ENCODE results near the gene RAB5A. TPM values are rescaled to one million over a fixed set of nuclear protein-coding genes. Genes with fewer than 3 reads are reported as not detected.
"Not testable (repeated sequence)": the region's sequence is repeated elsewhere in the genome, so short reads cannot be mapped to it uniquely, and the experiment has no call there.

The RAB5A gene
- total RNA-seq, 8 experiments from 2014 or later = 39.6 to 87.3 (median 55.5) TPM

GRCh38 chr3:19959505-19959904 lies 12.6 kb downstream of the RAB5A start:
- Histone ChIP-seq H3K27ac (no peak overlapping the region), H3K4me1 (replicated peaks in 1 of 2) (no peaks in the 10 kb centered on the region), H3K4me3 (no peak overlapping the region)
- 63 to 100% (median 96%) methylated on average over 1 to 4 of the region's 4 CpGs; no CpG with 5 or more reads in 2 of the 10 experiments for WGBS, 10 experiments
- no peak for ATAC-seq (replicated peaks in 6 of 8)
- in situ Hi-C loops (cut with MboI; ENCODE audit: low pct_unique_long_range_greater_than_20kb in 2 of 9, low sequenced_read_pairs in 9 of 9, unreplicated experiment in 9 of 9) = no loop called here

- no peak overlapping the region for H3K4me3 ChIP-seq
- ATAC-seq (replicated peaks in 6 of 8) = no peak
- no peak overlapping the region for H3K27ac ChIP-seq
- 68 to 100% (median 88%) methylated on average over 1 to 4 of the region's 4 CpGs for WGBS, 10 experiments
- no peaks in the 10 kb centered on the region for H3K4me1 ChIP-seq (replicated peaks in 1 of 2)
- in situ Hi-C loops (cut with MboI; ENCODE audit: low pct_unique_long_range_greater_than_20kb in 2 of 9, low sequenced_read_pairs in 9 of 9, unreplicated experiment in 9 of 9) = no loop called here
These were observed 13.8 kb downstream of the RAB5A start for GRCh38 chr3:19960696-19961095.

GRCh38 chr3:19961960-19962359 lies 15.1 kb downstream of the RAB5A start:
- no peak overlapping the region for H3K27ac ChIP-seq
- H3K4me1 ChIP-seq (replicated peaks in 1 of 2) = no peaks in the 10 kb centered on the region
- 89 to 100% (median 100%) methylated on average over 1 to 4 of the region's 4 CpGs; no CpG with 5 or more reads in 4 of the 10 experiments for WGBS, 10 experiments
- no peak for ATAC-seq (replicated peaks in 6 of 8)
- in situ Hi-C loops (cut with MboI; ENCODE audit: low pct_unique_long_range_greater_than_20kb in 2 of 9, low sequenced_read_pairs in 9 of 9, unreplicated experiment in 9 of 9) = no loop called here
- H3K4me3 ChIP-seq = no peak overlapping the region

- Histone ChIP-seq H3K27ac (no peak overlapping the region), H3K4me3 (no peak overlapping the region), H3K4me1 (replicated peaks in 1 of 2) (no peaks in the 10 kb centered on the region)
- no peak for ATAC-seq (replicated peaks in 6 of 8)
- in situ Hi-C loops (cut with MboI; ENCODE audit: low pct_unique_long_range_greater_than_20kb in 2 of 9, low sequenced_read_pairs in 9 of 9, unreplicated experiment in 9 of 9) = no loop called here
- 78 to 100% (median 89%) methylated on average over 2 to 6 of the region's 6 CpGs; no CpG with 5 or more reads in 2 of the 10 experiments for WGBS, 10 experiments
These were observed 20.3 kb downstream of the RAB5A start for GRCh38 chr3:19967208-19967607.

GRCh38 chr3:19967812-19968211 lies 20.9 kb downstream of the RAB5A start:
- Histone ChIP-seq H3K4me1 (replicated peaks in 1 of 2) (no peaks in the 10 kb centered on the region), H3K4me3 (no peak overlapping the region), H3K27ac (no peak overlapping the region)
- ATAC-seq (replicated peaks in 6 of 8) = no peak
- in situ Hi-C loops (cut with MboI; ENCODE audit: low pct_unique_long_range_greater_than_20kb in 2 of 9, low sequenced_read_pairs in 9 of 9, unreplicated experiment in 9 of 9) = no loop called here
- WGBS, 10 experiments = 88 to 100% (median 95%) methylated on average over 1 to 4 of the region's 4 CpGs

- H3K27ac ChIP-seq = no peak overlapping the region
- ATAC-seq (replicated peaks in 6 of 8) = no peak
- in situ Hi-C loops (cut with MboI; ENCODE audit: low pct_unique_long_range_greater_than_20kb in 2 of 9, low sequenced_read_pairs in 9 of 9, unreplicated experiment in 9 of 9) = no loop called here
- H3K4me3 ChIP-seq = no peak overlapping the region
- WGBS, 10 experiments = 71 to 100% (median 93%) methylated on average over 1 to 8 of the region's 8 CpGs; no CpG with 5 or more reads in 1 of the 10 experiments
- no peaks in the 10 kb centered on the region for H3K4me1 ChIP-seq (replicated peaks in 1 of 2)
These were observed 23.4 kb downstream of the RAB5A start for GRCh38 chr3:19970327-19970726.

- in situ Hi-C loops (cut with MboI; ENCODE audit: low pct_unique_long_range_greater_than_20kb in 2 of 9, low sequenced_read_pairs in 9 of 9, unreplicated experiment in 9 of 9) = no loop called here
- ATAC-seq (replicated peaks in 6 of 8) = peak in 3 of 8 experiments; percentile 32 to 77 (median 56)
These were observed 25.2 kb downstream of the RAB5A start for GRCh38 chr3:19972054-19972453.

GRCh38 chr3:19988904-19989303 lies 42.0 kb downstream of the RAB5A start:
- H3K4me3 ChIP-seq; H3K27ac ChIP-seq; H3K4me1 ChIP-seq (replicated peaks in 1 of 2); in situ Hi-C loops (cut with MboI; ENCODE audit: low pct_unique_long_range_greater_than_20kb in 2 of 9, low sequenced_read_pairs in 9 of 9, unreplicated experiment in 9 of 9): not testable (repeated sequence)
- peak in 1 of 8 experiments; percentile 9 for ATAC-seq (replicated peaks in 6 of 8)
- WGBS, 10 experiments = 80 to 100% (median 99%) methylated on average over 1 to 6 of the region's 8 CpGs; no CpG with 5 or more reads in 2 of the 10 experiments

More at GRCh38 chr3:19972054-19972453, 25.2 kb downstream of the RAB5A start:
- Histone ChIP-seq H3K27ac (no peak overlapping the region), H3K4me3 (no peak overlapping the region), H3K4me1 (replicated peaks in 1 of 2) (no peaks in the 10 kb centered on the region)
- 9 to 100% (median 91%) methylated on average over 1 to 3 of the region's 3 CpGs; no CpG with 5 or more reads in 1 of the 10 experiments for WGBS, 10 experiments

GRCh38 chr3:19994796-19995195 lies 47.9 kb downstream of the RAB5A start:
- Histone ChIP-seq H3K4me3 (no peak overlapping the region), H3K4me1 (replicated peaks in 1 of 2) (no peaks in the 10 kb centered on the region), H3K27ac (no peak overlapping the region)
- in situ Hi-C loops (cut with MboI; ENCODE audit: low pct_unique_long_range_greater_than_20kb in 2 of 9, low sequenced_read_pairs in 9 of 9, unreplicated experiment in 9 of 9) = no loop called here
- WGBS, 10 experiments = 57 to 90% (median 82%) methylated on average over 1 to 2 of the region's 2 CpGs; no CpG with 5 or more reads in 2 of the 10 experiments
- no peak for ATAC-seq (replicated peaks in 6 of 8)

GRCh38 chr3:19997502-19997901 lies 50.6 kb downstream of the RAB5A start:
- Histone ChIP-seq H3K27ac (no peak overlapping the region), H3K4me3 (no peak overlapping the region), H3K4me1 (replicated peaks in 1 of 2) (no peaks in the 10 kb centered on the region)
- in situ Hi-C loops (cut with MboI; ENCODE audit: low pct_unique_long_range_greater_than_20kb in 2 of 9, low sequenced_read_pairs in 9 of 9, unreplicated experiment in 9 of 9) = no loop called here
- ATAC-seq (replicated peaks in 6 of 8) = no peak
- WGBS, 10 experiments = 50 to 100% (median 77%) methylated on average over 1 to 4 of the region's 4 CpGs

- H3K27ac ChIP-seq = no peak overlapping the region
- ATAC-seq (replicated peaks in 6 of 8) = no peak
- no peak overlapping the region for H3K4me3 ChIP-seq
- H3K4me1 ChIP-seq (replicated peaks in 1 of 2) = no peaks in the 10 kb centered on the region
- in situ Hi-C loops (cut with MboI; ENCODE audit: low pct_unique_long_range_greater_than_20kb in 2 of 9, low sequenced_read_pairs in 9 of 9, unreplicated experiment in 9 of 9) = no loop called here
- WGBS, 10 experiments = 0 to 83% (median 58%) methylated on average over 1 to 3 of the region's 3 CpGs; no CpG with 5 or more reads in 1 of the 10 experiments
These were observed 55.0 kb downstream of the RAB5A start for GRCh38 chr3:20001932-20002331.

- Histone ChIP-seq H3K4me1 (replicated peaks in 1 of 2) (no peaks in the 10 kb centered on the region), H3K27ac (no peak overlapping the region), H3K4me3 (no peak overlapping the region)
- in situ Hi-C loops (cut with MboI; ENCODE audit: low pct_unique_long_range_greater_than_20kb in 2 of 9, low sequenced_read_pairs in 9 of 9, unreplicated experiment in 9 of 9) = no loop called here
- WGBS, 10 experiments = 79 to 100% (median 93%) methylated on average over 3 to 20 of the region's 20 CpGs; no CpG with 5 or more reads in 2 of the 10 experiments
- no peak for ATAC-seq (replicated peaks in 6 of 8)
These were observed 61.1 kb downstream of the RAB5A start for GRCh38 chr3:20007960-20008359.

GRCh38 chr3:20008646-20009045 lies 61.7 kb downstream of the RAB5A start:
- no peak overlapping the region for H3K27ac ChIP-seq
- in situ Hi-C loops (cut with MboI; ENCODE audit: low pct_unique_long_range_greater_than_20kb in 2 of 9, low sequenced_read_pairs in 9 of 9, unreplicated experiment in 9 of 9) = no loop called here
- WGBS, 10 experiments = 89 to 100% (median 100%) methylated on average over 1 of the region's 2 CpGs; no CpG with 5 or more reads in 1 of the 10 experiments
- no peak overlapping the region for H3K4me3 ChIP-seq
- ATAC-seq (replicated peaks in 6 of 8) = no peak
- H3K4me1 ChIP-seq (replicated peaks in 1 of 2) = no peaks in the 10 kb centered on the region

- H3K4me3 ChIP-seq = no peak within 1 kb of the TSS
- no peaks in the 10 kb centered on the region for H3K4me1 ChIP-seq (replicated peaks in 1 of 2)
- H3K27ac ChIP-seq = no peak within 1 kb of the TSS
- no peak for ATAC-seq (replicated peaks in 6 of 8)
- in situ Hi-C loops (cut with MboI; ENCODE audit: low pct_unique_long_range_greater_than_20kb in 2 of 9, low sequenced_read_pairs in 9 of 9, unreplicated experiment in 9 of 9) = no loop called here
- WGBS, 10 experiments = 67 to 100% (median 96%) methylated on average over 1 to 4 of the region's 4 CpGs; no CpG with 5 or more reads in 3 of the 10 experiments
These were observed 65.3 kb downstream of the RAB5A start, which contains the start of gene PP2D1 for GRCh38 chr3:20012164-20012563. Gene PP2D1 (minus strand): TSS chr3:20012264. CDS start chr3:20012072, 192 bp downstream.

Measured in motor neuron (in vitro differentiated cells).